Ovary (tissue), 9 donors: ENCODE results near the gene COL23A1. TPM values are rescaled to one million over a fixed set of nuclear protein-coding genes. Genes with fewer than 3 reads are reported as not detected.

ENCODE experiments used
- DNase-seq, 5 donors: peaks; one replicate each; pipeline ENCODE4 v3.0.0-alpha.2; 2019 to 2020
- H3K27ac ChIP-seq, 2 donors: fragments of 200-600 bp; one replicate each; pipeline versions ENCODE4 v1.5.1 to v1.8.0; 2019 to 2022
- H3K27me3 ChIP-seq: fragments of 200-600 bp; one replicate; pipeline ENCODE4 v1.8.0; 2022
- H3K36me3 ChIP-seq: fragments of 200-600 bp; sonication (generic); one replicate; pipeline ENCODE4 v1.5.1; 2019
- H3K4me1 ChIP-seq: one replicate; pipeline ENCODE4 v1.8.1; 2013; ENCODE audit warnings: mild to moderate bottlenecking, moderate library complexity; ENCODE audit not compliant: insufficient read depth
- H3K4me3 ChIP-seq: fragments of 200-600 bp; sonication (generic); one replicate; pipeline ENCODE4 v1.5.1; 2017
- H3K9me3 ChIP-seq, 2 donors: fragments of 200-600 bp in 1 of 2; sonication (generic) in 1 of 2; one replicate each; pipeline versions ENCODE4 v1.5.1 to v1.8.1; 2013 to 2019; ENCODE audit warnings: mild to moderate bottlenecking in 1 of 2, moderate library complexity in 1 of 2
- CTCF ChIP-seq, 3 donors: fragments of 450-650 bp in 2 of 3; fragments of 200-600 bp in 1 of 3; IDR thresholded peaks; one replicate each; pipeline versions ENCODE4 v1.5.1 to v1.8.0; 2016 to 2022; ENCODE audit warnings: antibody characterized with exemption in 3 of 3, mild to moderate bottlenecking in 1 of 3
- EP300 ChIP-seq: sonication (generic); formaldehyde crosslinking; IDR thresholded peaks from one replicate; pipeline ENCODE4 v1.6.1; 2017; ENCODE audit warnings: antibody characterized with exemption
- POLR2A ChIP-seq: fragments of 450-650 bp; IDR thresholded peaks from one replicate; pipeline ENCODE4 v1.6.1; 2017; ENCODE audit warnings: antibody characterized with exemption, mild to moderate bottlenecking, moderate library complexity
- WGBS, 3 donors: extraction: QIAGEN DNeasy Blood & Tissue Kit in 1 of 3; methylation state at CpG; one replicate each; pipeline versions ENCODE4 v1.1.5 to v1.1.7; 2013 to 2017; 5-methylcytosine and 5-hydroxymethylcytosine counted together
- intact Hi-C, 4 donors: fragments of 100-400 bp; cut with DNase I; formaldehyde crosslinking; loops; one replicate each; pipeline versions ENCODE4 v1.11.0 to v1.15.1; 2022 to 2023
- polyA plus RNA-seq, 2 donors: library from polyadenylated mRNA; stranded (reverse); fragments of 200-250 nt in 1 of 2; fragments of 350-450 nt in 1 of 2; fragmentation: Illumina TruSeq in 1 of 2; extraction: RNeasy Lipid Tissue Mini Kit (QIAGEN cat#74804) in 1 of 2; gene quantifications; one replicate each; pipeline ENCODE4 v1.2.3, GENCODE V29; 2013 to 2014
- total RNA-seq, 7 donors: library from RNA; depleted of rRNA in 2 of 7; stranded (reverse); fragments of >200 nt in 2 of 7; fragmentation: NEBNext Ultra II Directional in 3 of 7; extraction: Animal tissue kit (Norgen Biotek cat#: 25700) in 3 of 7; gene quantifications; one replicate each; pipeline versions ENCODE4 v1.1.0 to v1.2.4, GENCODE V29; 2016 to 2023
- donor health status: DM: no; HTN: no; CAD: no; lungs with moderate emphysema.
- donor health status: DM: no; HTN: no; CAD: no.
- donor health status: Bipolar disorder and iron deficiency.
- donor health status: DM: yes; HTN: yes; CAD: no.
- donor health status: DM: no; HTN: no; CAD: no.
- donor health status: DM: yes; HTN: yes; CAD: no.

Gene COL23A1
- total and polyA plus RNA-seq, 9 donors, result 0.13 to 0.92 (median 0.39) TPM; not detected in 1

GRCh38 chr5:178467568-178468195 lies 122.5 kb downstream of the COL23A1 start:
- no peaks in the 10 kb centered on the region for H3K9me3 ChIP-seq
- intact Hi-C loops, result no loop called here
- no peak overlapping the region for H3K27ac ChIP-seq
- no peak overlapping the region for H3K4me3 ChIP-seq
- DNase-seq, result peak in 2 of 5 donors; percentile 26 to 52
- H3K27me3 ChIP-seq, result no peaks in the 10 kb centered on the region
- no peak for TF ChIP-seq POLR2A
- no peak for TF ChIP-seq CTCF (IDR thresholded peaks at IDR 0.05)
- TF ChIP-seq EP300, result no peak
- H3K36me3 ChIP-seq, result no peaks in the 10 kb centered on the region
- WGBS, 3 donors, result 6 to 10% (median 6%) methylated on average over 19 of the region's 19 CpGs
- H3K4me1 ChIP-seq, result peaks cover 6% of the 10 kb centered on the region

- no peak for DNase-seq
- Histone ChIP-seq H3K4me3 (no peak overlapping the region), H3K9me3 (no peaks in the 10 kb centered on the region), H3K4me1 (peaks cover 6% of the 10 kb centered on the region), H3K27ac (no peak overlapping the region), H3K27me3 (no peaks in the 10 kb centered on the region), H3K36me3 (no peaks in the 10 kb centered on the region)
- WGBS, 3 donors, result 30 to 43% (median 42%) methylated on average over 7 of the region's 7 CpGs
- no peak for TF ChIP-seq EP300
- TF ChIP-seq POLR2A, result no peak
- TF ChIP-seq CTCF (IDR thresholded peaks at IDR 0.05), result no peak
- intact Hi-C loops, result no loop called here
Observed at GRCh38 chr5:178467205-178467567, 123.0 kb downstream of the COL23A1 start.

GRCh38 chr5:178466342-178466741 lies 123.9 kb downstream of the COL23A1 start:
- H3K4me1 ChIP-seq, result peaks cover 6% of the 10 kb centered on the region
- TF ChIP-seq CTCF (IDR thresholded peaks at IDR 0.05) (no peak), POLR2A (no peak), EP300 (no peak)
- H3K36me3 ChIP-seq, result no peaks in the 10 kb centered on the region
- no peak overlapping the region for H3K4me3 ChIP-seq
- no peaks in the 10 kb centered on the region for H3K27me3 ChIP-seq
- intact Hi-C loops, result no loop called here
- no peaks in the 10 kb centered on the region for H3K9me3 ChIP-seq
- no peak for DNase-seq
- WGBS, 3 donors, result 96 to 97% (median 96%) methylated on average over 6 of the region's 6 CpGs
- H3K27ac ChIP-seq, result no peak overlapping the region

- no peaks in the 10 kb centered on the region for H3K27me3 ChIP-seq
- H3K27ac ChIP-seq, result no peak overlapping the region
- TF ChIP-seq CTCF (IDR thresholded peaks at IDR 0.05) (no peak), POLR2A (no peak), EP300 (no peak)
- H3K4me3 ChIP-seq, result no peak overlapping the region
- no peak for DNase-seq
- 90 to 96% (median 93%) methylated on average over 16 of the region's 16 CpGs for WGBS, 3 donors
- intact Hi-C loops, result no loop called here
- H3K36me3 ChIP-seq, result no peaks in the 10 kb centered on the region
- no peaks in the 10 kb centered on the region for H3K9me3 ChIP-seq
- H3K4me1 ChIP-seq, result peaks cover 6% of the 10 kb centered on the region
Observed at GRCh38 chr5:178465861-178466288, 124.3 kb downstream of the COL23A1 start.
